GM10847 (cell line): Measurements from ENCODE around the gene DYNC1I1.

ENCODE experiments used
- POLR2A ChIP-seq: IDR thresholded peaks from 2 replicates; pipeline ENCODE4 v1.6.1; 2011; ENCODE audit not compliant: insufficient read length; ENCODE audit errors: extremely low read depth

Gene DYNC1I1

GRCh38 chr7:96021568-96021967 lies 249.2 kb downstream of the DYNC1I1 start:
- TF ChIP-seq POLR2A: no peak

- TF ChIP-seq POLR2A: no peak
These were observed 251.0 kb downstream of the DYNC1I1 start for GRCh38 chr7:96023387-96023786.

GRCh38 chr7:96026010-96026409 lies 253.7 kb downstream of the DYNC1I1 start:
- TF ChIP-seq POLR2A: no peak

- TF ChIP-seq POLR2A: no peak
These were observed 254.3 kb downstream of the DYNC1I1 start for GRCh38 chr7:96026611-96027010.

GRCh38 chr7:96028729-96029128 lies 256.4 kb downstream of the DYNC1I1 start:
- TF ChIP-seq POLR2A: no peak

- no peak for TF ChIP-seq POLR2A
These were observed 260.8 kb downstream of the DYNC1I1 start for GRCh38 chr7:96033009-96033598.

GRCh38 chr7:96034940-96035727 lies 262.8 kb downstream of the DYNC1I1 start:
- no peak for TF ChIP-seq POLR2A

GRCh38 chr7:96040250-96040772 lies 268.0 kb downstream of the DYNC1I1 start:
- no peak for TF ChIP-seq POLR2A

GRCh38 chr7:96041171-96041570 lies 268.8 kb downstream of the DYNC1I1 start:
- no peak for TF ChIP-seq POLR2A

- no peak for TF ChIP-seq POLR2A
These were observed 272.8 kb downstream of the DYNC1I1 start for GRCh38 chr7:96045181-96045580.

- TF ChIP-seq POLR2A: no peak
These were observed 273.6 kb downstream of the DYNC1I1 start for GRCh38 chr7:96045919-96046318.

GRCh38 chr7:96052289-96052688 lies 279.9 kb downstream of the DYNC1I1 start:
- no peak for TF ChIP-seq POLR2A

GRCh38 chr7:96052860-96053470 lies 280.6 kb downstream of the DYNC1I1 start:
- no peak for TF ChIP-seq POLR2A

GRCh38 chr7:96055717-96056116 lies 283.4 kb downstream of the DYNC1I1 start:
- no peak for TF ChIP-seq POLR2A

GRCh38 chr7:96059075-96059474 lies 286.7 kb downstream of the DYNC1I1 start:
- TF ChIP-seq POLR2A: no peak

- no peak for TF ChIP-seq POLR2A
These were observed 288.7 kb downstream of the DYNC1I1 start for GRCh38 chr7:96061009-96061408.
